Neuronal stem cell (in vitro differentiated cells): ENCODE data around the gene C8B.

Experiments used
- DNase-seq: peaks from one replicate; pipeline ENCODE4 v3.0.0-alpha.2; 2013; ENCODE audit warnings: low spot score
- H2AFZ ChIP-seq: one replicate; pipeline ENCODE4 v1.6.1; 2013; ENCODE audit warnings: mild to moderate bottlenecking, low read length, inconsistent platforms
- H2AK5ac ChIP-seq: 2 replicates; pipeline ENCODE4 v1.6.1; 2013; ENCODE audit warnings: low read depth, mild to moderate bottlenecking, inconsistent platforms, low read length, moderate library complexity, mixed read lengths
- H2BK120ac ChIP-seq: 2 replicates; pipeline ENCODE4 v1.6.1; 2013; ENCODE audit warnings: low read depth, mild to moderate bottlenecking, inconsistent platforms, low read length, moderate library complexity, mixed read lengths
- H2BK12ac ChIP-seq: one replicate; pipeline ENCODE4 v1.6.1; 2013; ENCODE audit warnings: low read length, inconsistent platforms
- H2BK15ac ChIP-seq: 2 replicates; pipeline ENCODE4 v1.6.1; 2013; ENCODE audit warnings: mild to moderate bottlenecking, low read length, inconsistent platforms, mixed read lengths
- H2BK5ac ChIP-seq: one replicate; pipeline ENCODE4 v1.6.1; 2013; ENCODE audit warnings: inconsistent platforms, mild to moderate bottlenecking, low read length, moderate library complexity
- H3K14ac ChIP-seq: one replicate; pipeline ENCODE4 v1.6.1; 2013; ENCODE audit warnings: low read length, inconsistent platforms
- H3K18ac ChIP-seq: 2 replicates; pipeline ENCODE4 v1.6.1; 2013; ENCODE audit warnings: low read length, inconsistent platforms
- H3K23ac ChIP-seq: 2 replicates; pipeline ENCODE4 v1.6.1; 2013; ENCODE audit warnings: low read depth, mild to moderate bottlenecking, mixed read lengths, low read length, inconsistent platforms; ENCODE audit not compliant: poor library complexity
- H3K27ac ChIP-seq: replicated peaks from 3 replicates; pipeline ENCODE4 v1.5.1; 2013; ENCODE audit warnings: low read length, inconsistent platforms
- H3K27me3 ChIP-seq, 3 experiments: 2 replicates each; pipeline ENCODE4 v1.6.1; 2013; ENCODE audit warnings: low read length in 3 of 3, mild to moderate bottlenecking in 2 of 3, inconsistent platforms in 1 of 3, low read depth in 1 of 3, mixed read lengths in 1 of 3, moderate library complexity in 1 of 3; ENCODE audit not compliant: control insufficient read depth in 3 of 3, insufficient read depth in 3 of 3
- H3K36me3 ChIP-seq, 2 donors: replicated peaks in 1 of 2; 2 replicates each; pipeline ENCODE4 v1.6.1; 2013; ENCODE audit warnings: low read length in 2 of 2; ENCODE audit not compliant: control insufficient read depth in 2 of 2, insufficient read depth in 2 of 2
- H3K4ac ChIP-seq: 2 replicates; pipeline ENCODE4 v1.6.1; 2013; ENCODE audit warnings: inconsistent platforms, mild to moderate bottlenecking, low read length, moderate library complexity
- H3K4me1 ChIP-seq, 2 donors: 1 replicate in 1 of 2; 2 replicates in 1 of 2; pipeline ENCODE4 v1.6.1; 2013; ENCODE audit warnings: low read length in 2 of 2, low read depth in 1 of 2; ENCODE audit not compliant: control insufficient read depth in 2 of 2, insufficient read depth in 1 of 2
- H3K4me2 ChIP-seq: one replicate; pipeline ENCODE4 v1.6.1; 2013; ENCODE audit warnings: mild to moderate bottlenecking, low read length, inconsistent platforms; ENCODE audit not compliant: insufficient read depth, poor library complexity, severe bottlenecking
- H3K4me3 ChIP-seq, 2 donors: 2 replicates each; pipeline ENCODE4 v1.5.1; 2013; ENCODE audit warnings: low read length in 2 of 2, mild to moderate bottlenecking in 2 of 2, inconsistent platforms in 1 of 2, moderate library complexity in 1 of 2
- H3K79me1 ChIP-seq: one replicate; pipeline ENCODE4 v1.6.1; 2013; ENCODE audit warnings: low read depth, mild to moderate bottlenecking, inconsistent platforms, low read length, moderate library complexity
- H3K9ac ChIP-seq: one replicate; pipeline ENCODE4 v1.6.1; 2013; ENCODE audit warnings: mild to moderate bottlenecking, low read depth, low read length, inconsistent platforms; ENCODE audit not compliant: poor library complexity
- H3K9me3 ChIP-seq, 2 donors: replicated peaks in 1 of 2; 2 replicates each; pipeline versions ENCODE3 to v1.6.1; 2013; ENCODE audit warnings: low read length in 2 of 2, mild to moderate bottlenecking in 2 of 2, inconsistent platforms in 1 of 2, low read depth in 1 of 2, mixed read lengths in 1 of 2, moderate library complexity in 1 of 2; ENCODE audit not compliant: control insufficient read depth in 2 of 2, insufficient read depth in 1 of 2
- H4K8ac ChIP-seq: one replicate; pipeline ENCODE4 v1.6.1; 2013; ENCODE audit warnings: low read depth, mild to moderate bottlenecking, inconsistent platforms, low read length, moderate library complexity
- H4K91ac ChIP-seq: one replicate; pipeline ENCODE4 v1.6.1; 2013; ENCODE audit warnings: low read length, low read depth, mild to moderate bottlenecking, inconsistent platforms; ENCODE audit not compliant: poor library complexity
- WGBS, 2 donors: extraction: QIAGEN DNeasy Blood & Tissue Kit; methylation state at CpG; one replicate each; pipeline ENCODE4 v1.1.7; 2013; ENCODE audit warnings: missing lambda C conversion rate in 2 of 2, mixed read lengths in 1 of 2; ENCODE audit not compliant: insufficient read length in 2 of 2, insufficient replicate concordance in 1 of 2; ENCODE audit errors: extremely low coverage in 2 of 2; 5-methylcytosine and 5-hydroxymethylcytosine counted together

C8B gene

DNA sequence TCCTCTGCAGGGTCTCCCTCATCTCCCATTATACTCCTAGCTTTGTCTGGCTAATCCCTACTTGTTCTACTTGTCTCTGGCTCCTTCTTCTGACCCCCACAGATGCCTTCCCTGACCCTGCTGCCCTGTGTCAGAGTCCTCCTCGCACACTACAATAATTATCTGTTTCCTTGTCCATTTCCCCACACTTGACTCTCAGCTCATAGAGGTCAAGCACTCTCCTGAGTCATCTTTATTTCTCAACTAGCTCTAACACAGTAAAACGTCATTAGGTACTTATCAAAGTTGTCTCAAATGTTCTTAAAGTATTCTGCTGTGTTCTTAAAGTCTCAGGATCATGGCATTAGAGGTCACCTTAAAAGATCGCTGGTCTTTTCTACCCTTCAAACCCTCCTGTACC lies 64.1 kb downstream of the C8B start:
- H3K23ac ChIP-seq = no peak overlapping the region
- H3K36me3 ChIP-seq = no peaks in the 10 kb centered on the region
- H2AK5ac ChIP-seq = no peak overlapping the region
- H4K8ac ChIP-seq = no peak overlapping the region
- H3K4me1 ChIP-seq = peaks cover 0 to 10% of the 10 kb centered on the region in 2 donors
- H3K4me2 ChIP-seq = no peak overlapping the region
- H3K14ac ChIP-seq = no peak overlapping the region
- DNase-seq = no peak
- no peak overlapping the region for H2BK5ac ChIP-seq
- H2BK12ac ChIP-seq = no peak overlapping the region
- WGBS, 2 donors = no CpG with 5 or more reads among the region's 3 CpGs
- no peak overlapping the region for H2BK15ac ChIP-seq
- H2AFZ ChIP-seq = no peak overlapping the region
- H3K27ac ChIP-seq = no peak overlapping the region
- H3K9me3 ChIP-seq = no peaks in the 10 kb centered on the region
- H3K79me1 ChIP-seq = no peaks in the 10 kb centered on the region
- no peak overlapping the region for H3K4ac ChIP-seq
- no peak overlapping the region for H3K18ac ChIP-seq
- H4K91ac ChIP-seq = no peak overlapping the region
- no peak overlapping the region for H3K9ac ChIP-seq
- peaks cover 0 to 3% (median 0%) of the 10 kb centered on the region in 3 experiments for H3K27me3 ChIP-seq
- no peak overlapping the region for H2BK120ac ChIP-seq
- no peak overlapping the region for H3K4me3 ChIP-seq

DNA sequence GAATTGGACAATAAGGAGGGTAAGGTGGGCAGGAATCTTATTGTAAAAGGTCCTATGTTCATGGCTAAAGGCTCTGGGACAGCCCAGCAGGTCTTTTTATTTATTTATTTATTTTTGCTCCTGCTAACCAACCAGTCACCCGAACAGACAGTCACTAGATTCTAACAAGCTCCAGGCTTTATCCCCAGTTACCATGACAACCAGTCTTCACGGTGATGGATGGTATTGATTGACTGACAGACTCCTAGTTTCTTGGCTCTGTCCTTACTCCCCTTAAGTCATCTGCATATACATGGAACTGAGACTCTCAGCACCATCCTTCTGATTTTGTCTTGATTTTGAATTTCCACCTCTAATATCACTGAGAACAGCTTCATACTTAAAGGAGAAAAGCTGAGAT lies 66.9 kb downstream of the C8B start:
- H2BK5ac ChIP-seq = no peak overlapping the region
- H2AK5ac ChIP-seq = no peak overlapping the region
- no peaks in the 10 kb centered on the region for H3K36me3 ChIP-seq
- H2BK15ac ChIP-seq = no peak overlapping the region
- H2AFZ ChIP-seq = no peak overlapping the region
- no peak overlapping the region for H2BK120ac ChIP-seq
- no peak overlapping the region for H3K18ac ChIP-seq
- H4K91ac ChIP-seq = no peak overlapping the region
- no peak overlapping the region for H2BK12ac ChIP-seq
- H3K4me1 ChIP-seq = peaks cover 0 to 8% of the 10 kb centered on the region in 2 donors
- no peak overlapping the region for H3K9ac ChIP-seq
- no peak overlapping the region for H3K4ac ChIP-seq
- no peak overlapping the region for H3K23ac ChIP-seq
- no peak overlapping the region for H3K14ac ChIP-seq
- no peak overlapping the region for H3K27ac ChIP-seq
- no CpG with 5 or more reads among the region's 2 CpGs for WGBS, 2 donors
- no peak for DNase-seq
- no peak overlapping the region for H4K8ac ChIP-seq
- peaks cover 0 to 7% (median 0%) of the 10 kb centered on the region in 3 experiments for H3K27me3 ChIP-seq
- no peaks in the 10 kb centered on the region for H3K9me3 ChIP-seq
- no peak overlapping the region for H3K4me3 ChIP-seq
- no peaks in the 10 kb centered on the region for H3K79me1 ChIP-seq
- H3K4me2 ChIP-seq = no peak overlapping the region

DNA sequence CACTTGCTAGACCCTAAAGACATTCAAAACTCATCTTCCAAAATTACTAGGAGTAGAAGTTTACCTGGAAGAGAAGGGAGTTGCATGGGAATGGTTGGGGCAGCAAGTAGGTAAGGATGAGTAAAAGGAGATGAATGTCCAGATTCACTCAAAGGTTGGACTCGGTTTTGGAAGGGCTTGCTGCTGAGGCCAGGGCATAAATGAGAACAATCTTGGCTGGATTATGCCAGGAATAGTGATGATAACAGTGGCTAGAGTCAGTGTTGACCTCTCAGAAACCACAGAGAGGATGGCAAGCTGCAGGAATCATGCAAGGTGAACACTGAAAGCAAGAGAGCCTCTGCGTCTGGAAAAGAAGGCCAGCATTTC lies 67.8 kb downstream of the C8B start:
- Histone ChIP-seq H3K4me1 (peaks cover 0 to 8% of the 10 kb centered on the region in 2 donors), H3K79me1 (no peaks in the 10 kb centered on the region), H2BK5ac (no peak overlapping the region), H3K14ac (no peak overlapping the region), H2AFZ (no peak overlapping the region), H3K4me3 (no peak overlapping the region), H3K27ac (no peak overlapping the region), H2BK12ac (no peak overlapping the region), H3K4ac (no peak overlapping the region), H2BK15ac (no peak overlapping the region), H3K18ac (no peak overlapping the region), H3K9ac (no peak overlapping the region), H3K23ac (no peak overlapping the region), H4K8ac (no peak overlapping the region), H2BK120ac (no peak overlapping the region), H3K4me2 (no peak overlapping the region), H3K27me3 (peaks cover 0 to 13% (median 0%) of the 10 kb centered on the region in 3 experiments), H2AK5ac (no peak overlapping the region), H4K91ac (no peak overlapping the region), H3K9me3 (no peaks in the 10 kb centered on the region), H3K36me3 (no peaks in the 10 kb centered on the region)
- no peak for DNase-seq
- WGBS, 2 donors = no CpG with 5 or more reads among the region's 2 CpGs

DNA sequence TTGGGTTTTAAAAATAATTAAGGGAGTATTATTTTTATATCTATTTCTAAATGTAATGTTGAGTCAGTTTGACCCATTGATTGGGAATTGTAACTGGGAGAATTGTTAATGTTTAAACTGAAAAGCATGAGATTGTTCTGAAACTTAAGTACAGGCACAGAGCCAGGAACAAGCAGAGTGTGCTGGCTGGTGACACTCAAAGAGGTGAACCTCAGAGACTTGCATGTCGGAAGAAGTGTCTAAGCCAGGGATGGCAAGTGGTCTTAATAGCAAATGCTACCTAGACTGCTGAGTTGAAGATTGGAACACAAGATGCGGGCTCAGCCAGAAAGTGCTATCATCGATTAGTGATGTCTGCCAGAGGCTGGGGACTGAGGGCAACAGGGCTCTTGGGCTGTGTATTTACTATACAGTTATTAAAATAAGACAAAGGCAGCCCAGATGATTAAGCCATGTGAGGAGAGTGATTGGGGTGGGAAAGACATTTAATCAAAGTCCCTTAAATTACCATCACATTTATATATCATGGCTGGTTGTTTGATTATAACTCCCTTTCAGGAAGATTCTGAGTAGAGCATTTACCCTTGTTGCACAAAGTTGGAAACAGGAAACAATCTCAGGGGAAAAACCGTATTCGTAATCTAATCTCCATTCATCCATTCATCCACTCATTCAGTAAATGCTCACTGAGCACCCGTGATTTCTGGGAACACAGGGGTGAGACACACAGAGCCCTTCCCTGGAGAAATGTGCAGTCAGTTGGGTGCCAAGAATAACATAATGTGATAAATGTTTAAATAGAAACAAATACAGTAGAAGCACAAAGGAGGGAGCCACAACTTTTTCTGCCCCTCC lies 68.4 kb downstream of the C8B start:
- Histone ChIP-seq H3K9me3 (no peaks in the 10 kb centered on the region), H3K27ac (no peak overlapping the region), H3K27me3 (peaks cover 0 to 17% (median 0%) of the 10 kb centered on the region in 3 experiments), H4K8ac (no peak overlapping the region), H3K4me1 (peaks cover 0 to 8% of the 10 kb centered on the region in 2 donors), H3K14ac (no peak overlapping the region), H3K36me3 (no peaks in the 10 kb centered on the region), H3K79me1 (no peaks in the 10 kb centered on the region), H2BK15ac (no peak overlapping the region), H2BK12ac (no peak overlapping the region), H3K4ac (no peak overlapping the region), H4K91ac (no peak overlapping the region), H3K4me2 (no peak overlapping the region), H2BK120ac (no peak overlapping the region), H2AFZ (no peak overlapping the region), H2AK5ac (no peak overlapping the region), H3K23ac (no peak overlapping the region), H3K9ac (no peak overlapping the region), H3K18ac (no peak overlapping the region), H2BK5ac (no peak overlapping the region), H3K4me3 (no peak overlapping the region)
- DNase-seq = no peak
- no CpG with 5 or more reads among the region's 6 CpGs for WGBS, 2 donors
